NCI-H1436 (cell line): Measurements from ENCODE around the gene SPDYE9.
"Not testable (repeated sequence)": the region's sequence is repeated elsewhere in the genome, so short reads cannot be mapped to it uniquely, and the experiment has no call there.

Source experiments
- DNase-seq: peaks from one replicate; lab custom pipeline; 2025; lab: John Stamatoyannopoulos, UW

SPDYE9 gene, protein sequence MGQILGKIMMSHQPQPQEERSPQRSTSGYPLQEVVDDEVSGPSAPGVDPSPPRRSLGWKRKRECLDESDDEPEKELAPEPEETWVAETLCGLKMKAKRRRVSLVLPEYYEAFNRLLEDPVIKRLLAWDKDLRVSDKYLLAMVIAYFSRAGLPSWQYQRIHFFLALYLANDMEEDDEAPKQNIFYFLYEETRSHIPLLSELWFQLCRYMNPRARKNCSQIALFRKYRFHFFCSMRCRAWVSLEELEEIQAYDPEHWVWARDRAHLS

GRCh38 chr7:73085938-73086337, at the start of gene SPDYE9:
Gene SPDYE9 (minus strand): TSS chr7:73086038. CDS start chr7:73084238, 1,800 bp downstream.
- not testable (repeated sequence) for DNase-seq

GRCh38 chr7:73134866-73135265, 49.0 kb upstream of the SPDYE9 start:
- DNase-seq = not testable (repeated sequence)

DNA sequence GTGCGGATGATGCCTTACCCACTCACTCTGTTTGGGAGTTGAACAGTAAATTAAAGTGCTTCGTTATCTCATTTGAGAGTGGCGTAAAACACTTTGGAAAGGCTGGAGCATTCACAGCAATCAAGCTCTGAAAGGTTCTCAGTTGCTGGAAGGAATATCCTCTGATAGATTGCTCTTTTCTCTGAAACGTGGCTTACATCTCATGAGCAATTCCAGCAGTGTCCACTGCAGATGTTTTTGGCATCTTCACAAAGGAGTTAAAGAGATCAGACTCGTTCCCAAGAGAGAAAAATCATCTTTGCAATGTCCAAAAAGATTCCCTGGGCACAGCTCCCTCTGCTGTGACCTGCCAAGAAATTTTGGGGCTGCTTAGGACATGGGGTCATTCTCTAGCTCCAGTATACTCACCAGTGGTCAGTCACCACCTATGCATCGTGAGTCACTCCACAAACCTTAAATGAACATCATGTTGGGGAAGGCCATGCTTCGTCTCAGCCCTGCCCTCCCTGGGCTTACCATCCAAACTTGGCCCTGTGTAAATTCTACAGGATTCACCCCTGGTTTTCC, 46.9 kb upstream of the SPDYE9 start:
- not testable (repeated sequence) for DNase-seq

GRCh38 chr7:73130612-73131011, 44.8 kb upstream of the SPDYE9 start:
- not testable (repeated sequence) for DNase-seq

- DNase-seq = not testable (repeated sequence)
Observed at GRCh38 chr7:73124126-73124525, 38.3 kb upstream of the SPDYE9 start.

GRCh38 chr7:73122778-73123447, 37.1 kb upstream of the SPDYE9 start:
- DNase-seq = not testable (repeated sequence)

DNA sequence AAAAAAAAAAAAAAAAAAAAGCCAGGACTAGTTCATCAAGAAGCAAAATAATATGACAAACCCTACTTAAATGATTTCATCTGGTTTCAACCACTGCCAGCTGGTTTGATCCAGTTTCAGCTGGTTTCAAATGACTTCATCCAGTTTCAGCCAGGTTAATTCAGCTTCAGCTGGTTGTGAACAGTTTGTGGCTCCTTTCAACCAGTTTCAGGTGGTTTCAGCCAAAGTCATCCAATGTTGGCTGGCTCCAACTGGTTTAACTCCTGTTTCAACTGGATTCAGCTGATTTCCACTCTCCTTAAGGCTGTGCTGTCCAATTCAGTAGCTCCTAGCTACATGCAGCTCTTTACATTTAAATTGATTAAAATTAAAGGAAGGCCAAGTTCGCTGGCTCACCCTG, 32.3 kb upstream of the SPDYE9 start:
- not testable (repeated sequence) for DNase-seq

- not testable (repeated sequence) for DNase-seq
Observed at GRCh38 chr7:73057811-73058210, 28.0 kb downstream of the SPDYE9 start, which contains the start of gene SPDYE11. Gene SPDYE11 (minus strand): TSS chr7:73057911. CDS start chr7:73056111, 1,800 bp downstream.

- not testable (repeated sequence) for DNase-seq
Observed at GRCh38 chr7:73029666-73030065, 56.2 kb downstream of the SPDYE9 start, which contains the start of gene SPDYE8. Gene SPDYE8 (minus strand): TSS chr7:73029766. CDS start chr7:73027966, 1,800 bp downstream.
